Right lobe of liver (tissue), 4 donors: Measurements from ENCODE around the gene ODF2.

ENCODE experiments used
- CTCF ChIP-seq, 4 donors: fragments of 200-600 bp in 3 of 4; fragments of 450-650 bp in 1 of 4; IDR thresholded peaks; one replicate each; pipeline versions ENCODE4 v1.5.1 to v1.8.0; 2016 to 2022; ENCODE audit warnings: antibody characterized with exemption in 4 of 4, mild to moderate bottlenecking in 2 of 4
- POLR2A ChIP-seq: fragments of 450-650 bp; IDR thresholded peaks from one replicate; pipeline ENCODE4 v1.6.1; 2017; ENCODE audit warnings: antibody characterized with exemption, mild to moderate bottlenecking
- donor health status: DM: no; HTN: no; CAD: no.
- donor health status: DM: no; HTN: no; CAD: no.
- donor health status: DM: no; HTN: yes; CAD: no.

- TF ChIP-seq CTCF (IDR thresholded peaks at IDR 0.05) (no peak), POLR2A (no peak)
Observed at GRCh38 chr9:128493424-128493823, 37.6 kb downstream of the ODF2 start.
